Effector CD8-positive, alpha-beta T cell (primary cell): ENCODE data around the gene INPP5A.
"Not testable (repeated sequence)": the region's sequence is repeated elsewhere in the genome, so short reads cannot be mapped to it uniquely, and the experiment has no call there.

ENCODE experiments used
- DNase-seq: peaks from one replicate; lab custom pipeline; 2025; lab: John Stamatoyannopoulos, UW

INPP5A gene

GRCh38 chr10:132563485-132564248, 26.1 kb downstream of the INPP5A start:
- no peak for DNase-seq

GRCh38 chr10:132564249-132564605, 26.6 kb downstream of the INPP5A start:
- no peak for DNase-seq

GRCh38 chr10:132564690-132565089, 27.1 kb downstream of the INPP5A start:
- no peak for DNase-seq

- DNase-seq, result no peak
These were observed 28.1 kb downstream of the INPP5A start for GRCh38 chr10:132565516-132566209.

- DNase-seq, result no peak
These were observed 29.3 kb downstream of the INPP5A start for GRCh38 chr10:132566892-132567291.

- no peak for DNase-seq
These were observed 32.7 kb downstream of the INPP5A start for GRCh38 chr10:132570265-132570664.

- no peak for DNase-seq
These were observed 33.4 kb downstream of the INPP5A start for GRCh38 chr10:132570771-132571649.

GRCh38 chr10:132571650-132572544, 34.3 kb downstream of the INPP5A start:
- no peak for DNase-seq

- DNase-seq, result no peak
These were observed 35.0 kb downstream of the INPP5A start for GRCh38 chr10:132572545-132572937.

GRCh38 chr10:132572946-132573345, 35.4 kb downstream of the INPP5A start:
- not testable (repeated sequence) for DNase-seq

- no peak for DNase-seq
These were observed 36.7 kb downstream of the INPP5A start for GRCh38 chr10:132574288-132574687.

- no peak for DNase-seq
These were observed 37.3 kb downstream of the INPP5A start for GRCh38 chr10:132574783-132575319.

GRCh38 chr10:132575320-132576201, 38.0 kb downstream of the INPP5A start:
- no peak for DNase-seq

GRCh38 chr10:132576671-132577349, 39.2 kb downstream of the INPP5A start:
- DNase-seq, result no peak

GRCh38 chr10:132577350-132578003, 39.9 kb downstream of the INPP5A start:
- DNase-seq, result no peak

GRCh38 chr10:132578287-132578951, 40.8 kb downstream of the INPP5A start:
- DNase-seq, result no peak

GRCh38 chr10:132579027-132579859, 41.7 kb downstream of the INPP5A start:
- DNase-seq, result no peak

GRCh38 chr10:132580143-132580542, 42.6 kb downstream of the INPP5A start:
- no peak for DNase-seq
